Esophagus squamous epithelium (tissue), 4 donors: Measurements from ENCODE around the gene MRPL9.

ENCODE experiments used
- POLR2A ChIP-seq, 4 donors: fragments of 450-650 bp; IDR thresholded peaks; one replicate each; pipeline ENCODE4 v1.6.1; 2017; ENCODE audit warnings: antibody characterized with exemption in 4 of 4, mild to moderate bottlenecking in 4 of 4, moderate library complexity in 3 of 4
- TF ChIP-seq, protein P1 (sequence below), 6 experiments: fragments of 450-650 bp in 4 of 6; fragments of 200-600 bp in 2 of 6; sonication (generic) in 2 of 6; IDR thresholded peaks; one replicate each; pipeline ENCODE4 v1.5.1; 2016 to 2019; ENCODE audit warnings: antibody characterized with exemption in 6 of 6, mild to moderate bottlenecking in 4 of 6, moderate library complexity in 4 of 6

DNA sequence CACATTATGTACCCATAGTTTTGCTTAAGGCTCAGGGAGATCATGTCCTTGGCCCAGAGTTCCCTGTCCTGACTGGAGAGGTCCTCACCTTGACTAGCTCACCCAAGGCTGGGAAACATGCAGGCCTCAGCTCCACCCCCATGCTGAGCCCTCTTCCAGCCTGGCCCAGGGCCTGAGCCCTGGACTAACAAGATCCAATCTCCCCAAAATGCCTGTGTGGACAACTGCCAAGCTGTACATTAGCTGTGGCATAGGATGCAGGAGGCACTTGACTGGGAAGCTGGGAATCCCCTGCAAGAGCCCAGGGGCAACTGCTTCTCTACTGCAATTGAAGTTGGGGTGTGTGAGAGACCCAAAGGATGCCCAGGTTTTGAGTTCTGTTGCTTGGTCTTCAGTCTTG lies 39.9 kb upstream of the MRPL9 start:
- TF ChIP-seq, protein P1, sequence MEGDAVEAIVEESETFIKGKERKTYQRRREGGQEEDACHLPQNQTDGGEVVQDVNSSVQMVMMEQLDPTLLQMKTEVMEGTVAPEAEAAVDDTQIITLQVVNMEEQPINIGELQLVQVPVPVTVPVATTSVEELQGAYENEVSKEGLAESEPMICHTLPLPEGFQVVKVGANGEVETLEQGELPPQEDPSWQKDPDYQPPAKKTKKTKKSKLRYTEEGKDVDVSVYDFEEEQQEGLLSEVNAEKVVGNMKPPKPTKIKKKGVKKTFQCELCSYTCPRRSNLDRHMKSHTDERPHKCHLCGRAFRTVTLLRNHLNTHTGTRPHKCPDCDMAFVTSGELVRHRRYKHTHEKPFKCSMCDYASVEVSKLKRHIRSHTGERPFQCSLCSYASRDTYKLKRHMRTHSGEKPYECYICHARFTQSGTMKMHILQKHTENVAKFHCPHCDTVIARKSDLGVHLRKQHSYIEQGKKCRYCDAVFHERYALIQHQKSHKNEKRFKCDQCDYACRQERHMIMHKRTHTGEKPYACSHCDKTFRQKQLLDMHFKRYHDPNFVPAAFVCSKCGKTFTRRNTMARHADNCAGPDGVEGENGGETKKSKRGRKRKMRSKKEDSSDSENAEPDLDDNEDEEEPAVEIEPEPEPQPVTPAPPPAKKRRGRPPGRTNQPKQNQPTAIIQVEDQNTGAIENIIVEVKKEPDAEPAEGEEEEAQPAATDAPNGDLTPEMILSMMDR (IDR thresholded peaks at IDR 0.05) = no peak
- no peak for TF ChIP-seq POLR2A (IDR thresholded peaks at IDR 0.05)
